ENCODE results near the gene BTBD16. TPM values are rescaled to one million over a fixed set of nuclear protein-coding genes. Genes with fewer than 3 reads are reported as not detected.
A peak's percentile ranks its signal among the peaks of the same experiment; 100 is the strongest.

BTBD16 gene
- total RNA-seq, 4 donors from 2014 or later = not detected

DNA sequence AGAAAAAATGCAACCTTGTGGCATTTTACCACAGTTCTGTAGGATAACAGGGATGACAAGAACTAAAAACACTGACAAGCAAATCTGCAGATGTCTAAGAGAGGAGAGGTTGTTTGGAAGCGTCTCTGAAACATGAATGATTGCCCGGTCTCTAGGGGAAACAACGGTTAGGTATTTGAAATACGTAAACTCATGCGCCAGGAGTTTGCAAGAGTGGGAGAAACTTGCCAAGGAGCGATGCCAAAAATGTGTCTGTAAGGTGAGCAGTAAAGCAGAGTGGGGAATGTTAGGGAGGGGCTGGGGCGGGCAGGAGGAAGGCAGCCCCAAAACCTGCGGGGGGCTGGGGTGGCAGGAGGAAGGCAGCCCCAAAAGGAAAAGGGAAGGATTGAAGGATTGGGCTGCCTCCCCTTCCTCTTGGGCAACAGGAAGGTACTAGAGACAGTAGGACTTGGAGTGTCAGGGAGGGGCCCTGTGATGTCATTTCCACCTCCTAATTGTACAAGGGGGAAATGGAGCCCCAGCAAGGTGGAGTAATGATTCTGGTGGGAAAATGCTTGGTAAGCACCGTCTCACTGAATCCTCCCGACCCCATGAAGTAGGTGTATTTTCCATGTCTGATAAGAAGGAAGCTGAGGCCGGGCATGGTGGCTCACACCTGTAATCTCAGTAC lies 70.2 kb downstream of the BTBD16 start:
- no peak overlapping the region for H3K4me3 ChIP-seq
- no peak for DNase-seq
- H3K27me3 ChIP-seq = no peaks in the 10 kb centered on the region
- WGBS, 2 donors = 36 to 47% methylated on average over 10 to 11 of the region's 11 CpGs
- H3K9me3 ChIP-seq = no peaks in the 10 kb centered on the region
- intact Hi-C loops (cut with DNase I) = no loop called here
- TF ChIP-seq POLR2A (IDR thresholded peaks at IDR 0.05) = no peak
- TF ChIP-seq, protein P1, sequence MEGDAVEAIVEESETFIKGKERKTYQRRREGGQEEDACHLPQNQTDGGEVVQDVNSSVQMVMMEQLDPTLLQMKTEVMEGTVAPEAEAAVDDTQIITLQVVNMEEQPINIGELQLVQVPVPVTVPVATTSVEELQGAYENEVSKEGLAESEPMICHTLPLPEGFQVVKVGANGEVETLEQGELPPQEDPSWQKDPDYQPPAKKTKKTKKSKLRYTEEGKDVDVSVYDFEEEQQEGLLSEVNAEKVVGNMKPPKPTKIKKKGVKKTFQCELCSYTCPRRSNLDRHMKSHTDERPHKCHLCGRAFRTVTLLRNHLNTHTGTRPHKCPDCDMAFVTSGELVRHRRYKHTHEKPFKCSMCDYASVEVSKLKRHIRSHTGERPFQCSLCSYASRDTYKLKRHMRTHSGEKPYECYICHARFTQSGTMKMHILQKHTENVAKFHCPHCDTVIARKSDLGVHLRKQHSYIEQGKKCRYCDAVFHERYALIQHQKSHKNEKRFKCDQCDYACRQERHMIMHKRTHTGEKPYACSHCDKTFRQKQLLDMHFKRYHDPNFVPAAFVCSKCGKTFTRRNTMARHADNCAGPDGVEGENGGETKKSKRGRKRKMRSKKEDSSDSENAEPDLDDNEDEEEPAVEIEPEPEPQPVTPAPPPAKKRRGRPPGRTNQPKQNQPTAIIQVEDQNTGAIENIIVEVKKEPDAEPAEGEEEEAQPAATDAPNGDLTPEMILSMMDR (IDR thresholded peaks at IDR 0.05) = no peak
- no peaks in the 10 kb centered on the region for H3K36me3 ChIP-seq
- H3K4me1 ChIP-seq = peaks cover 20 to 76% (median 20%) of the 10 kb centered on the region in 3 donors
- H3K27ac ChIP-seq = peak overlapping the region; percentile 41 to 84 (median 62)

DNA sequence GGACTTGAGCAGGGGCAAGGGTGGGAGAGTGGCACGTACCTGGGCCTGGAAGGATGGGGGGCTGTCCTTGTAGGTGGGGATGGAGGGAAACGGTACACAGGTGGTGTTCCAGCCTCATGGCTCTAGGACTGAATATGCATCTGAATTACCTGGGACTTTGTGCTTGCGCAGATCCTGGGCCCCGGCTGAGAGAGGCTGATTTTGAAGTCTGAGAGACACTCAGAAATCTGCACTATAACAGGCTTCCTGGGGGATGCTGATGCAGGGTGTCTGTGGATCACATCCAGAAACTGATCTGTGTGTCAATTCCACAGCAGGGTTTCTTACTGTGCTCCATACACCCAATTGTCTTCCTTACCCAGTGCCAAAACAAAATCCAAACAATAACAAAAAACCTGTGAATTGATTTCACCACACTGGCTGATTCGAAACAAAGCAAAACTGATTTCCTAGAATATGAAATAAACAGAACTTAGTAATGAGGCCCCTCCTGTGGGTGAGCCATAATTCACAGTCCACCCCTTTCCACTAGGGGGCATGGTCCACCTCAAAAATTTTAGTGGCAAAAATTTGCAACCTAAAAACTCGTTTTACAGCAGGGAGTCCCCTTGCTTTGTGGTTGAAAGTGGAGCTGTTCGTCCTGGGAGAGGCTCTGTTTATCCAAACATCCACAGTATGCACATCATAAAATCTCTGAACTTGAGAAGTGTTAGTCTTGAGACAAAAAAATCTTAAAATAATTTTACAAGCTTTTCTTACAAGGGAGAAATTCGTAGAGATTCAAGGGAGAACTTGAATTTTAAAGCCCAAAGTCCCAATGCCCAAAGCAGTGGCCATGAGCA lies 71.4 kb downstream of the BTBD16 start:
- H3K4me1 ChIP-seq = peaks cover 15 to 72% (median 20%) of the 10 kb centered on the region in 3 donors
- WGBS, 2 donors = 44 to 50% methylated on average over 7 of the region's 8 CpGs
- no peaks in the 10 kb centered on the region for H3K36me3 ChIP-seq
- DNase-seq = no peak
- no peak for TF ChIP-seq POLR2A (IDR thresholded peaks at IDR 0.05)
- TF ChIP-seq, protein P1 (IDR thresholded peaks at IDR 0.05) = peak; percentile 75 to 88 (median 84)
- H3K4me3 ChIP-seq = no peak overlapping the region
- no peaks in the 10 kb centered on the region for H3K9me3 ChIP-seq
- no peaks in the 10 kb centered on the region for H3K27me3 ChIP-seq
- intact Hi-C loops (cut with DNase I) = no loop called here
- H3K27ac ChIP-seq = peak overlapping the region; percentile 41 to 84 (median 62)

DNA sequence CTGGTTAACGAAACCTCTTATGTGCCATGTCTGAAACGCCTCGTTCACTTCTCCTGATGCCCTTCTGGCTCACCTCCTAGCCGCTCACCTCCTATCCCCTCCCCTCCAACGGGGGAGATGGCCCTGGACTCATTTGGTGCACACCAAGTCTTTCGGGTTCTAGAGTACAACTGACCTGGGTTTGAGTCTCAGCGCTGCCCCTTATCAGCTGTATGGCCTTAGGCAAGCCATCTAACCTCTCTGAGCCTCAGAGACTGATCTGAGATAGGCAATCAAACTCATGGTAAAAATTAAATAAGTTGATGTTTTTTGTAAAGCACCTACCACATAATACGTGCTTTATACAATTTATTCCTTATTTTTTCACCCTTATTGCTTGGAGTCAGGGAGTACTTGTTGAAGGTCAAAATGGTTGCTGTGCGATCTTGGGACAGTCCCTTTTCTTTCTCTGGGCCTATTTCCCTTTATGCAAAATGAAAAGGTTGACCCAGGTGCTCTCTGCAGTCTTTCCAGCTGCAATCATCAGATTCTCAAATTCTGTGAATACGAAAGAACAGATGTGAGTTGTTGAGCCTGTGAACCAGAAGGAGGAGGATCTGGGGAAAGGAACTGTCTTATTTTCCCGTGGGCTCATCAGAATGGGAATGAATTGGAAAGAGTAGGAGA lies 72.2 kb downstream of the BTBD16 start:
- 80 to 87% methylated on average over 11 of the region's 11 CpGs for WGBS, 2 donors
- Histone ChIP-seq H3K9me3 (no peaks in the 10 kb centered on the region), H3K36me3 (no peaks in the 10 kb centered on the region), H3K4me1 (peaks cover 12 to 70% (median 13%) of the 10 kb centered on the region in 3 donors), H3K4me3 (no peak overlapping the region), H3K27ac (peak overlapping the region in 2 of 4 donors; percentile 25 to 64), H3K27me3 (no peaks in the 10 kb centered on the region)
- DNase-seq = no peak
- TF ChIP-seq, protein P1 (IDR thresholded peaks at IDR 0.05) = no peak
- no peak for TF ChIP-seq POLR2A (IDR thresholded peaks at IDR 0.05)
- intact Hi-C loops (cut with DNase I) = no loop called here

DNA sequence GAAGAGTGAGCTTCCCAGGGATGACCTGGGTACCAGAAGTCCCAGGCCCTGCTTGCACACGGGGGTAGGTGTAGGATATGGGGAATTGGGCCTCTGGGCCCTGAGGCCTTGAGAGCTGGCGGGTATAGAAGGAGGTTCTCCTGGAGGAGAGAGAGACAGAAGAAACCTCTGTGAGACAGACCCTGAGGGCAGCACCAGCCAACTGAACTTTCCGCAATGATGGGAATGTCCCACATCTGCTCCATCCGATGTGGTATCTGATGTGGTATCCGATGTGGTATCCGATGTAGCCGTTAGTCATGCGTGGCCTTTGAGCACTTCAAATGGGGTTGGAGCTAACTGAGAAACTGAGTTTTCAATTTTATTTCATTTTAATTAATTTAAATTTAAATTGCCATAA lies 72.8 kb downstream of the BTBD16 start:
- Histone ChIP-seq H3K4me1 (peaks cover 6 to 70% (median 9%) of the 10 kb centered on the region in 3 donors), H3K27me3 (no peaks in the 10 kb centered on the region), H3K27ac (no peak overlapping the region), H3K9me3 (no peaks in the 10 kb centered on the region), H3K4me3 (no peak overlapping the region), H3K36me3 (no peaks in the 10 kb centered on the region)
- 84 to 89% methylated on average over 8 of the region's 8 CpGs for WGBS, 2 donors
- no peak for DNase-seq
- TF ChIP-seq, protein P1 (IDR thresholded peaks at IDR 0.05) = no peak
- no peak for TF ChIP-seq POLR2A (IDR thresholded peaks at IDR 0.05)
- intact Hi-C loops (cut with DNase I) = no loop called here
